HL-60 (cell line): Measurements from ENCODE around the gene MSI2.

ENCODE experiments used
- CTCF ChIP-seq: IDR thresholded peaks from one replicate; pipeline ENCODE4 v1.5.1; 2011; ENCODE audit warnings: low read length, control low read depth, inconsistent platforms; ENCODE audit not compliant: insufficient read depth
- REST ChIP-seq: IDR thresholded peaks from 2 replicates; pipeline ENCODE4 v1.6.1; 2012; ENCODE audit warnings: low read depth; ENCODE audit not compliant: insufficient replicate concordance

- no peak for TF ChIP-seq REST
- no peak for TF ChIP-seq CTCF
These were observed 45.3 kb upstream of the MSI2 start for GRCh38 chr17:57210972-57211411.
